Lower leg skin (tissue), 3 donors: ENCODE data around the gene CCDC15.

Experiments
- POLR2A ChIP-seq, 2 donors: fragments of 450-650 bp; IDR thresholded peaks; one replicate each; pipeline ENCODE4 v1.6.1; 2016 to 2017; ENCODE audit warnings: antibody characterized with exemption in 2 of 2, mild to moderate bottlenecking in 1 of 2, moderate library complexity in 1 of 2
- TF ChIP-seq, protein P1 (sequence below), 3 donors: fragments of 450-650 bp; IDR thresholded peaks; one replicate each; pipeline ENCODE4 v1.5.1; 2016; ENCODE audit warnings: antibody characterized with exemption in 3 of 3, mild to moderate bottlenecking in 3 of 3, moderate library complexity in 2 of 3

DNA sequence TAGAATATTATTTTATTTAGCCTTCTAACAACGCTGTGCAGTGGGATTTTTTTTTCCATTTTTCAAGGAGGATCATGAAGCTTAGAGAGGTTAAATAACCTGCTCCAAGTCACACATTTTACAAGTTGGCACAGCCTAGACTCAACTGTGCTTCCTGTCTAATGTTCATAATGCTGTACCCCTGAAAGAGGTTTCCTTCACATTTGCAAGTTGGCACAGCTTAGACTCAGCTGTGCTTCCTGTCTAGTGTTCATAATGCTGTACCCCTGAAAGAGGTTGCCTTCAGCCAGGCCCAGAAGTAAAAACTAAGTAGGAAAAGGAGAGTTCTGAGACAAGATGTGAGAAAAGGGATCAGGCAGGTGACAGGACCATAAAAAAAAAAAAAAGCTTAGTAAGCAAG lies 10.3 kb upstream of the CCDC15 start:
- TF ChIP-seq POLR2A (IDR thresholded peaks at IDR 0.05): no peak
- TF ChIP-seq, protein P1, sequence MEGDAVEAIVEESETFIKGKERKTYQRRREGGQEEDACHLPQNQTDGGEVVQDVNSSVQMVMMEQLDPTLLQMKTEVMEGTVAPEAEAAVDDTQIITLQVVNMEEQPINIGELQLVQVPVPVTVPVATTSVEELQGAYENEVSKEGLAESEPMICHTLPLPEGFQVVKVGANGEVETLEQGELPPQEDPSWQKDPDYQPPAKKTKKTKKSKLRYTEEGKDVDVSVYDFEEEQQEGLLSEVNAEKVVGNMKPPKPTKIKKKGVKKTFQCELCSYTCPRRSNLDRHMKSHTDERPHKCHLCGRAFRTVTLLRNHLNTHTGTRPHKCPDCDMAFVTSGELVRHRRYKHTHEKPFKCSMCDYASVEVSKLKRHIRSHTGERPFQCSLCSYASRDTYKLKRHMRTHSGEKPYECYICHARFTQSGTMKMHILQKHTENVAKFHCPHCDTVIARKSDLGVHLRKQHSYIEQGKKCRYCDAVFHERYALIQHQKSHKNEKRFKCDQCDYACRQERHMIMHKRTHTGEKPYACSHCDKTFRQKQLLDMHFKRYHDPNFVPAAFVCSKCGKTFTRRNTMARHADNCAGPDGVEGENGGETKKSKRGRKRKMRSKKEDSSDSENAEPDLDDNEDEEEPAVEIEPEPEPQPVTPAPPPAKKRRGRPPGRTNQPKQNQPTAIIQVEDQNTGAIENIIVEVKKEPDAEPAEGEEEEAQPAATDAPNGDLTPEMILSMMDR (IDR thresholded peaks at IDR 0.05): no peak
